ENCODE results near the gene DCXR. TPM values are rescaled to one million over a fixed set of nuclear protein-coding genes. Genes with fewer than 3 reads are reported as not detected.

The DCXR gene
- total and polyA plus RNA-seq, 10 of the 15 experiments (the other 5 are each of a cell fraction or from before 2014, with no cell fraction given) = 12.3 to 139 (median 88.9) TPM

- TF ChIP-seq ZBTB4 (CRISPR knock-in tag; IDR thresholded peaks at IDR 0.05) (no peak), MLLT1 (IDR thresholded peaks at IDR 0.05) (no peak), RFX5 (IDR thresholded peaks at IDR 0.05; ENCODE audit: low read depth, low read length) (no peak), IRF4 (IDR thresholded peaks at IDR 0.05; ENCODE audit: low read depth, low read length) (no peak), PAX5 (IDR thresholded peaks at IDR 0.05; ENCODE audit: borderline replicate concordance, low read depth, low read length) (no peak; the same call in 1 of the 2 replicates), CUX1 (IDR thresholded peaks at IDR 0.05; ENCODE audit: insufficient replicate concordance, low read depth, low read length) (no peak), NFIC (IDR thresholded peaks at IDR 0.05; ENCODE audit: low read depth, low read length) (no peak), ZBTB33 (IDR thresholded peaks at IDR 0.05) (peak; percentile 67; the same call in 1 of the 2 replicates), RBBP5 (conservative IDR thresholded peaks at IDR 0.05) (no peak), IRF3 (IDR thresholded peaks at IDR 0.05) (peak; percentile 47), NKRF (conservative IDR thresholded peaks at IDR 0.05) (peak; percentile 96)
These were observed at the start of gene DCXR (continued) for GRCh38 chr17:82037092-82037888.
